Fibroblast of peridontal ligament (primary cell): Measurements from ENCODE around the gene KIAA1671.
"Not testable (repeated sequence)": the region's sequence is repeated elsewhere in the genome, so short reads cannot be mapped to it uniquely, and the experiment has no call there.

Experiments
- DNase-seq: peaks from one replicate; pipeline ENCODE4 v3.0.0-alpha.2; 2010; ENCODE audit errors: extremely low read depth

KIAA1671 gene

GRCh38 chr22:25201557-25202273 lies 249.2 kb downstream of the KIAA1671 start:
- no peak for DNase-seq

- DNase-seq: peak; percentile 58
Measured at GRCh38 chr22:25202290-25202921, 249.9 kb downstream of the KIAA1671 start.

- no peak for DNase-seq
Measured at GRCh38 chr22:25203082-25203481, 250.6 kb downstream of the KIAA1671 start.

- not testable (repeated sequence) for DNase-seq
Measured at GRCh38 chr22:25204547-25204946, 252.0 kb downstream of the KIAA1671 start.

GRCh38 chr22:25205847-25206246 lies 253.3 kb downstream of the KIAA1671 start:
- no peak for DNase-seq

GRCh38 chr22:25206998-25207397 lies 254.5 kb downstream of the KIAA1671 start:
- DNase-seq: no peak

GRCh38 chr22:25207553-25208157 lies 255.1 kb downstream of the KIAA1671 start:
- DNase-seq: no peak

- no peak for DNase-seq
Measured at GRCh38 chr22:25208328-25208727, 255.8 kb downstream of the KIAA1671 start.

GRCh38 chr22:25208743-25209505 lies 256.4 kb downstream of the KIAA1671 start:
- no peak for DNase-seq

- no peak for DNase-seq
Measured at GRCh38 chr22:25210793-25211192, 258.3 kb downstream of the KIAA1671 start.

- DNase-seq: no peak
Measured at GRCh38 chr22:25212337-25212736, 259.8 kb downstream of the KIAA1671 start.

- DNase-seq: no peak
Measured at GRCh38 chr22:25213221-25213620, 260.7 kb downstream of the KIAA1671 start.

- DNase-seq: no peak
Measured at GRCh38 chr22:25216230-25216629, 263.7 kb downstream of the KIAA1671 start.

GRCh38 chr22:25219211-25219689 lies 266.7 kb downstream of the KIAA1671 start, which contains the start of gene CRYBB2:
TSS of gene CRYBB2 (plus strand) at chr22:25219639. CDS start at chr22:25221430, 1,791 bp downstream.
- no peak for DNase-seq

GRCh38 chr22:25219948-25220442 lies 267.5 kb downstream of the KIAA1671 start:
- no peak for DNase-seq

GRCh38 chr22:25221790-25222189 lies 269.3 kb downstream of the KIAA1671 start:
- DNase-seq: no peak

- DNase-seq: no peak
Measured at GRCh38 chr22:25223269-25223850, 270.8 kb downstream of the KIAA1671 start.

- DNase-seq: no peak
Measured at GRCh38 chr22:25228822-25229221, 276.3 kb downstream of the KIAA1671 start.

GRCh38 chr22:25230760-25231159 lies 278.2 kb downstream of the KIAA1671 start:
- not testable (repeated sequence) for DNase-seq

- DNase-seq: no peak
Measured at GRCh38 chr22:25232301-25232700, 279.8 kb downstream of the KIAA1671 start.

GRCh38 chr22:25233706-25234105 lies 281.2 kb downstream of the KIAA1671 start:
- DNase-seq: not testable (repeated sequence)
